HepG2 (cell line): Measurements from ENCODE around the gene DTYMK. TPM values are rescaled to one million over a fixed set of nuclear protein-coding genes. Genes with fewer than 3 reads are reported as not detected.
A peak's percentile ranks its signal among the peaks of the same experiment; 100 is the strongest.

ENCODE experiments used
- GTF2F1 ChIP-seq: fragments of 150-350 bp; IDR thresholded peaks from 2 replicates; pipeline ENCODE4 v1.6.1; 2014; ENCODE audit warnings: low read length
- GZF1 ChIP-seq: sonication (generic); formaldehyde crosslinking; IDR thresholded peaks from 2 replicates; pipeline ENCODE4 v1.5.1; 2020; ENCODE audit warnings: mild to moderate bottlenecking, missing genetic modification reagents
- POLR2AphosphoS2 ChIP-seq: IDR thresholded peaks from 2 replicates; pipeline ENCODE4 v1.6.1; 2011; ENCODE audit warnings: low read depth, low read length, improper control_type of control experiment
- STAG1 ChIP-seq: sonication (generic); formaldehyde crosslinking; IDR thresholded peaks from 2 replicates; pipeline ENCODE4 v1.4.0; 2020; ENCODE audit warnings: missing genetic modification reagents
- ZBTB4 ChIP-seq: sonication (generic); formaldehyde crosslinking; IDR thresholded peaks from 2 replicates; pipeline ENCODE4 v1.4.0; 2020; ENCODE audit warnings: missing genetic modification reagents, mild to moderate bottlenecking, borderline replicate concordance
- ZBTB49 ChIP-seq: sonication (generic); formaldehyde crosslinking; IDR thresholded peaks from 2 replicates; pipeline ENCODE4 v1.4.0; 2020; ENCODE audit warnings: missing genetic modification reagents, borderline replicate concordance
- ZKSCAN8 ChIP-seq: IDR thresholded peaks from 2 replicates; pipeline ENCODE4 v1.6.1; 2016; ENCODE audit warnings: borderline replicate concordance, missing genetic modification reagents, missing compliant biosample characterization
- ZNF282 ChIP-seq: fragments of 450-650 bp; IDR thresholded peaks from 2 replicates; pipeline ENCODE4 v1.6.1; 2018; ENCODE audit not compliant: partially characterized antibody
- ZNF800 ChIP-seq: sonication (generic); formaldehyde crosslinking; IDR thresholded peaks from 2 replicates; pipeline ENCODE4 v1.4.0; 2020; ENCODE audit warnings: missing genetic modification reagents
- polyA plus RNA-seq, 8 experiments: library from polyadenylated mRNA; depleted of rRNA in 3 of 8; stranded (reverse) in 7 of 8; unstranded in 1 of 8; fragments of >200 nt; fragmentation: Illumina TruSeq in 4 of 8; extraction: Trizol in 4 of 8; gene quantifications; 2 replicates each; pipeline versions ENCODE4 v1.2.1 to v1.2.3, GENCODE V29; 2011 to 2016; ENCODE audit warnings: low read depth in 4 of 8, missing spikeins in 1 of 8, mixed read lengths in 1 of 8; ENCODE audit not compliant: insufficient read depth in 1 of 8
- total RNA-seq, 5 experiments: library from RNA; depleted of rRNA; stranded (reverse); fragments of >200 nt; fragmentation: Illumina TruSeq; extraction: Trizol; gene quantifications; 2 replicates each; pipeline ENCODE4 v1.2.3, GENCODE V29; 2016; ENCODE audit warnings: low read depth in 1 of 5
- TF ChIP-seq, protein P1 (sequence below): sonication (generic); formaldehyde crosslinking; IDR thresholded peaks from 2 replicates; pipeline ENCODE4 v1.4.0; 2020; ENCODE audit warnings: missing genetic modification reagents
- TF ChIP-seq, protein P2 (sequence below): IDR thresholded peaks from 2 replicates; pipeline ENCODE4 v1.4.0; 2020; ENCODE audit warnings: mild to moderate bottlenecking, missing genetic modification reagents
- TF ChIP-seq, protein P3 (sequence below): fragments of 450-650 bp; IDR thresholded peaks from 2 replicates; pipeline ENCODE4 v1.6.1; 2017

DTYMK gene
- total and polyA plus RNA-seq, 2 of the 13 experiments (the other 11 are each of a cell fraction or from before 2014, with no cell fraction given): 57.5 to 134 TPM

DNA sequence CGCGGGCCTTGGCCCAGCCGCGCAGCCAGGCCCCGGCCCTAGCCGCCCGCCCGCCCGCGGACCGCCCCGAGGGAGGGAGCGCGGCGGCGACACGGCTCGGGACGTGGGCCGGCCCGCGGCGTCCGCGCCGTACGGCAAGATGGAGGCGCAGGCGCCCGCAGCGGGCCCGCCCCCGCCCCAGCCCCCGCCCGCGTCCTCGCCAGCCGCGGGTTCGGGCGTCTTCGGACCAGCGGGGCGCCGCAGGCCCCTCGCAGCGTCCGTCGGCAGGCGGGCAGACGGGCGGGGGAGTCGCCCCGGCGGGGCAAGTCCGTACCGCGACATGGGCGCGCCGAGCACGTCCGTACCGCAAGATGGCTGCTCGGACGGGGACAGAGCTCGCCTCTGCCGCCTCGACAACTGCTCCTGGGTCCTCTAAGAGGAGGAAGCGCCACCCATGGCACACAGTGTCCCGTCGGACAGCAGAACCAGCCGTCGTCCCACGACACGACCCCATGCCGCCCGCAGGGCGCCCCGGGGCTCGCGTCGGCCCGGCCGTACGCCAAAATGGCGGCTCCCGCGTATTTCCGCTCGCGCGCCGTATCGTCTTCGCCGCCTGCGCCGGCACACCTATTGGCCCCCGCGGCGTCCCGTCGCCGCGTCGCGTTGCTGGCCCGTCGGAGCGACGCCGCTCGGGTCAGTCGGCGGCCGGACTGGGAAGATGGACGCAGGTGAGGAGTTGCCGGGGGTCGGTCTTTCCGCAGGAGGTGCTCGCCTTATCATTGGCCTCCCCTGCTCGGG is 49.4 kb downstream of the DTYMK start, which contains the start of the genes ATG4B and THAP4 (continued):
- 0 out of 2 replicates have a peak, but pooled peaks have one; percentile 64 for TF ChIP-seq ZBTB4 (CRISPR knock-in tag)
- TF ChIP-seq, protein P1, sequence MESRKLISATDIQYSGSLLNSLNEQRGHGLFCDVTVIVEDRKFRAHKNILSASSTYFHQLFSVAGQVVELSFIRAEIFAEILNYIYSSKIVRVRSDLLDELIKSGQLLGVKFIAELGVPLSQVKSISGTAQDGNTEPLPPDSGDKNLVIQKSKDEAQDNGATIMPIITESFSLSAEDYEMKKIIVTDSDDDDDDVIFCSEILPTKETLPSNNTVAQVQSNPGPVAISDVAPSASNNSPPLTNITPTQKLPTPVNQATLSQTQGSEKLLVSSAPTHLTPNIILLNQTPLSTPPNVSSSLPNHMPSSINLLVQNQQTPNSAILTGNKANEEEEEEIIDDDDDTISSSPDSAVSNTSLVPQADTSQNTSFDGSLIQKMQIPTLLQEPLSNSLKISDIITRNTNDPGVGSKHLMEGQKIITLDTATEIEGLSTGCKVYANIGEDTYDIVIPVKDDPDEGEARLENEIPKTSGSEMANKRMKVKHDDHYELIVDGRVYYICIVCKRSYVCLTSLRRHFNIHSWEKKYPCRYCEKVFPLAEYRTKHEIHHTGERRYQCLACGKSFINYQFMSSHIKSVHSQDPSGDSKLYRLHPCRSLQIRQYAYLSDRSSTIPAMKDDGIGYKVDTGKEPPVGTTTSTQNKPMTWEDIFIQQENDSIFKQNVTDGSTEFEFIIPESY (CRISPR knock-in tag): peak; percentile 36; the same call in 1 of the 2 replicates
- TF ChIP-seq ZNF282: no peak
- no peak; the same call in 1 of the 2 replicates for TF ChIP-seq ZNF800
- TF ChIP-seq, protein P2, sequence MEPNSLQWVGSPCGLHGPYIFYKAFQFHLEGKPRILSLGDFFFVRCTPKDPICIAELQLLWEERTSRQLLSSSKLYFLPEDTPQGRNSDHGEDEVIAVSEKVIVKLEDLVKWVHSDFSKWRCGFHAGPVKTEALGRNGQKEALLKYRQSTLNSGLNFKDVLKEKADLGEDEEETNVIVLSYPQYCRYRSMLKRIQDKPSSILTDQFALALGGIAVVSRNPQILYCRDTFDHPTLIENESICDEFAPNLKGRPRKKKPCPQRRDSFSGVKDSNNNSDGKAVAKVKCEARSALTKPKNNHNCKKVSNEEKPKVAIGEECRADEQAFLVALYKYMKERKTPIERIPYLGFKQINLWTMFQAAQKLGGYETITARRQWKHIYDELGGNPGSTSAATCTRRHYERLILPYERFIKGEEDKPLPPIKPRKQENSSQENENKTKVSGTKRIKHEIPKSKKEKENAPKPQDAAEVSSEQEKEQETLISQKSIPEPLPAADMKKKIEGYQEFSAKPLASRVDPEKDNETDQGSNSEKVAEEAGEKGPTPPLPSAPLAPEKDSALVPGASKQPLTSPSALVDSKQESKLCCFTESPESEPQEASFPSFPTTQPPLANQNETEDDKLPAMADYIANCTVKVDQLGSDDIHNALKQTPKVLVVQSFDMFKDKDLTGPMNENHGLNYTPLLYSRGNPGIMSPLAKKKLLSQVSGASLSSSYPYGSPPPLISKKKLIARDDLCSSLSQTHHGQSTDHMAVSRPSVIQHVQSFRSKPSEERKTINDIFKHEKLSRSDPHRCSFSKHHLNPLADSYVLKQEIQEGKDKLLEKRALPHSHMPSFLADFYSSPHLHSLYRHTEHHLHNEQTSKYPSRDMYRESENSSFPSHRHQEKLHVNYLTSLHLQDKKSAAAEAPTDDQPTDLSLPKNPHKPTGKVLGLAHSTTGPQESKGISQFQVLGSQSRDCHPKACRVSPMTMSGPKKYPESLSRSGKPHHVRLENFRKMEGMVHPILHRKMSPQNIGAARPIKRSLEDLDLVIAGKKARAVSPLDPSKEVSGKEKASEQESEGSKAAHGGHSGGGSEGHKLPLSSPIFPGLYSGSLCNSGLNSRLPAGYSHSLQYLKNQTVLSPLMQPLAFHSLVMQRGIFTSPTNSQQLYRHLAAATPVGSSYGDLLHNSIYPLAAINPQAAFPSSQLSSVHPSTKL: peak; percentile 64; the same call in 1 of the 2 replicates
- peak; percentile 83; the same call in 1 of the 2 replicates for TF ChIP-seq ZBTB49 (CRISPR knock-in tag)
- peak; percentile 85; the same call in 1 of the 2 replicates for TF ChIP-seq ZKSCAN8
- TF ChIP-seq STAG1 (CRISPR knock-in tag): no peak
- TF ChIP-seq GZF1 (CRISPR knock-in tag): no peak
- TF ChIP-seq POLR2AphosphoS2: no peak
- TF ChIP-seq GTF2F1: no peak
- TF ChIP-seq, protein P3, sequence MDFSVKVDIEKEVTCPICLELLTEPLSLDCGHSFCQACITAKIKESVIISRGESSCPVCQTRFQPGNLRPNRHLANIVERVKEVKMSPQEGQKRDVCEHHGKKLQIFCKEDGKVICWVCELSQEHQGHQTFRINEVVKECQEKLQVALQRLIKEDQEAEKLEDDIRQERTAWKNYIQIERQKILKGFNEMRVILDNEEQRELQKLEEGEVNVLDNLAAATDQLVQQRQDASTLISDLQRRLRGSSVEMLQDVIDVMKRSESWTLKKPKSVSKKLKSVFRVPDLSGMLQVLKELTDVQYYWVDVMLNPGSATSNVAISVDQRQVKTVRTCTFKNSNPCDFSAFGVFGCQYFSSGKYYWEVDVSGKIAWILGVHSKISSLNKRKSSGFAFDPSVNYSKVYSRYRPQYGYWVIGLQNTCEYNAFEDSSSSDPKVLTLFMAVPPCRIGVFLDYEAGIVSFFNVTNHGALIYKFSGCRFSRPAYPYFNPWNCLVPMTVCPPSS: no peak
